Right atrium auricular region (tissue), 2 donors: ENCODE data around the gene SLC36A4. TPM values are rescaled to one million over a fixed set of nuclear protein-coding genes. Genes with fewer than 3 reads are reported as not detected.

Source experiments
- DNase-seq: peaks from one replicate; pipeline ENCODE4 v3.0.0-alpha.2; 2019; ENCODE audit warnings: low spot score
- H3K27ac ChIP-seq, 2 donors: fragments of 200-600 bp; sonication (generic); 1 replicate in 1 of 2; 2 replicates in 1 of 2; pipeline ENCODE4 v1.5.1; 2016 to 2019
- H3K27me3 ChIP-seq, 2 donors: fragments of 200-600 bp; sonication (generic); one replicate each; pipeline versions ENCODE4 v1.5.1 to v1.6.0; 2017 to 2019
- H3K36me3 ChIP-seq: fragments of 200-600 bp; sonication (generic); one replicate; pipeline ENCODE4 v1.5.1; 2016
- H3K4me1 ChIP-seq, 2 donors: fragments of 200-600 bp; sonication (generic); one replicate each; pipeline versions ENCODE4 v1.5.1 to v1.6.0; 2017 to 2019
- H3K4me3 ChIP-seq, 2 donors: fragments of 200-600 bp; sonication (generic); 1 replicate in 1 of 2; 2 replicates in 1 of 2; pipeline ENCODE4 v1.5.1; 2017 to 2019; ENCODE audit warnings: mild to moderate bottlenecking in 1 of 2, moderate library complexity in 1 of 2
- H3K9me3 ChIP-seq, 2 donors: fragments of 200-600 bp; sonication (generic); one replicate each; pipeline ENCODE4 v1.5.1; 2019
- CTCF ChIP-seq, 2 donors: fragments of 200-600 bp; sonication (generic); IDR thresholded peaks; one replicate each; pipeline ENCODE4 v1.5.1; 2019; ENCODE audit warnings: antibody characterized with exemption in 2 of 2
- total RNA-seq, 2 donors: library from RNA; depleted of rRNA; stranded (reverse); fragments of >200 nt; gene quantifications; one replicate each; pipeline ENCODE4 v1.1.0, GENCODE V29; 2016

SLC36A4 gene
- total RNA-seq, 2 donors from 2014 or later: 6.9 to 13.2 TPM

GRCh38 chr11:93198215-93198845, 539 bp upstream of the SLC36A4 start:
- peaks cover 0 to 4% of the 10 kb centered on the region in 2 donors for H3K4me1 ChIP-seq
- TF ChIP-seq CTCF (IDR thresholded peaks at IDR 0.05): no peak
- H3K36me3 ChIP-seq: no peaks in the 10 kb centered on the region
- no peak for DNase-seq
- H3K4me3 ChIP-seq: peak overlapping the region; percentile 69 to 88
- peak overlapping the region; percentile 93 to 98 for H3K27ac ChIP-seq
- no peaks in the 10 kb centered on the region for H3K9me3 ChIP-seq
- H3K27me3 ChIP-seq: no peaks in the 10 kb centered on the region

- no peaks in the 10 kb centered on the region for H3K27me3 ChIP-seq
- peak in 1 of 2 donors; percentile 54 for TF ChIP-seq CTCF (IDR thresholded peaks at IDR 0.05)
- H3K27ac ChIP-seq: peak overlapping the region; percentile 93 to 98
- H3K36me3 ChIP-seq: no peaks in the 10 kb centered on the region
- peak overlapping the region; percentile 69 to 88 for H3K4me3 ChIP-seq
- no peaks in the 10 kb centered on the region for H3K9me3 ChIP-seq
- H3K4me1 ChIP-seq: peaks cover 0 to 4% of the 10 kb centered on the region in 2 donors
- DNase-seq: no peak
These were observed 893 bp downstream of the SLC36A4 start for GRCh38 chr11:93196816-93197379.

GRCh38 chr11:93194673-93195291, 3.0 kb downstream of the SLC36A4 start:
- no peaks in the 10 kb centered on the region for H3K9me3 ChIP-seq
- H3K4me1 ChIP-seq: peaks cover 0 to 4% of the 10 kb centered on the region in 2 donors
- no peak overlapping the region for H3K27ac ChIP-seq
- H3K27me3 ChIP-seq: no peaks in the 10 kb centered on the region
- H3K36me3 ChIP-seq: no peaks in the 10 kb centered on the region
- no peak for DNase-seq
- TF ChIP-seq CTCF (IDR thresholded peaks at IDR 0.05): no peak
- H3K4me3 ChIP-seq: no peak overlapping the region

GRCh38 chr11:93193731-93194130, 4.1 kb downstream of the SLC36A4 start:
- DNase-seq: no peak
- no peak overlapping the region for H3K4me3 ChIP-seq
- TF ChIP-seq CTCF (IDR thresholded peaks at IDR 0.05): no peak
- H3K36me3 ChIP-seq: no peaks in the 10 kb centered on the region
- peaks cover 0 to 4% of the 10 kb centered on the region in 2 donors for H3K4me1 ChIP-seq
- H3K27ac ChIP-seq: no peak overlapping the region
- H3K27me3 ChIP-seq: no peaks in the 10 kb centered on the region
- H3K9me3 ChIP-seq: no peaks in the 10 kb centered on the region

- peaks cover 0 to 10% of the 10 kb centered on the region in 2 donors for H3K9me3 ChIP-seq
- H3K27ac ChIP-seq: no peak overlapping the region
- H3K4me1 ChIP-seq: no peaks in the 10 kb centered on the region
- DNase-seq: no peak
- H3K36me3 ChIP-seq: no peaks in the 10 kb centered on the region
- TF ChIP-seq CTCF (IDR thresholded peaks at IDR 0.05): no peak
- H3K4me3 ChIP-seq: no peak overlapping the region
- H3K27me3 ChIP-seq: no peaks in the 10 kb centered on the region
These were observed 5.6 kb downstream of the SLC36A4 start for GRCh38 chr11:93192163-93192562.
